ENCODE results near the gene KCNJ9. TPM values are rescaled to one million over a fixed set of nuclear protein-coding genes. Genes with fewer than 3 reads are reported as not detected.

The KCNJ9 gene
- total and polyA plus RNA-seq, 8 donors: 0.04 to 0.10 (median 0.08) TPM; not detected in 5

DNA sequence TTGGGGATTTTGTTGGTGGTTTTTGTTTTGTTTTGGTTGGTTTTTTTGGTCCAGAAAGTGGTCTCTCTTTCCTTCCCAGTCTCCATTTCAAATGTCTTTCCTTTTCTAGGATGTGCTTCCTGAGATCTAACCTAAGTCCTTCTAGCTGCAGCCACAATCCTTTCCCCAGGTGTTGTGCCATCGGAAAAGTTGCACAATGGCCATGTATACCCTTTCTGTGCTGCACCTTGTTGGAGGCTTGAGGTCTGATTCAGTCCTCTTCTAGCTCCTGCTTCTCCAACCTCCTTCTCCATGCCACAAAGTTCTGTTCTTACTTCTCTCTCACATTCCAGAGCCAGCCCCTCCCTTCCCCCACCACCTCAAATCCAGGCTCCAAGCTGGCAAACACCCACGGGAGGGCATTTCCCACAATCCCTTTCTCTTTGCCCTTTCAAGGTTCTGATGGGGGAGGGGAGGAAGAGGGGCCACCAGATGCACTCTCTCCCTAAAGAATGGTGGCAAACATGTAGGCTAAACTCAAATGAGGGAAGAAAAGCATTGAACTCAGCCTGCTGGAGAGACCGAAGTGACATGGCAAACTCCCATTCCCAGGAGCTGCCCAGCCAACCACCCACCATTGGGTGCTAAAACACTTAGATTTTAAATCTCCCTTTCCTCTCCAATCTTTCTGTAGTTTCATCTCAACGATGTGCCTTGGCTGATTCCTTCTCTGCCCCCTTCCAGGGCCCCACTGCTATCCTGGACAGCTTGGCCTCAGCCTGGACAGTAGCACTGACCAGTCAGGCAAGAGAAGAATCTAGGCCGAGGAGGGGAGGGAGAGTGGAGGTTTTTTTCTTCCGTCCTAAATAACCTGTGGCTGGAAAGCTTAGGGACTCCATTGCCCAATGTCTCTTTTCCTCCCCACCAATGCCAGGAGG lies 14.3 kb upstream of the KCNJ9 start:
- TF ChIP-seq, protein P1, sequence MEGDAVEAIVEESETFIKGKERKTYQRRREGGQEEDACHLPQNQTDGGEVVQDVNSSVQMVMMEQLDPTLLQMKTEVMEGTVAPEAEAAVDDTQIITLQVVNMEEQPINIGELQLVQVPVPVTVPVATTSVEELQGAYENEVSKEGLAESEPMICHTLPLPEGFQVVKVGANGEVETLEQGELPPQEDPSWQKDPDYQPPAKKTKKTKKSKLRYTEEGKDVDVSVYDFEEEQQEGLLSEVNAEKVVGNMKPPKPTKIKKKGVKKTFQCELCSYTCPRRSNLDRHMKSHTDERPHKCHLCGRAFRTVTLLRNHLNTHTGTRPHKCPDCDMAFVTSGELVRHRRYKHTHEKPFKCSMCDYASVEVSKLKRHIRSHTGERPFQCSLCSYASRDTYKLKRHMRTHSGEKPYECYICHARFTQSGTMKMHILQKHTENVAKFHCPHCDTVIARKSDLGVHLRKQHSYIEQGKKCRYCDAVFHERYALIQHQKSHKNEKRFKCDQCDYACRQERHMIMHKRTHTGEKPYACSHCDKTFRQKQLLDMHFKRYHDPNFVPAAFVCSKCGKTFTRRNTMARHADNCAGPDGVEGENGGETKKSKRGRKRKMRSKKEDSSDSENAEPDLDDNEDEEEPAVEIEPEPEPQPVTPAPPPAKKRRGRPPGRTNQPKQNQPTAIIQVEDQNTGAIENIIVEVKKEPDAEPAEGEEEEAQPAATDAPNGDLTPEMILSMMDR (IDR thresholded peaks at IDR 0.05): no peak
- DNase-seq: no peak
- peaks cover 4 to 16% of the 10 kb centered on the region in 2 donors for H3K4me1 ChIP-seq
- peaks cover 6 to 52% of the 10 kb centered on the region in 2 donors for H3K27me3 ChIP-seq
- no peak for ATAC-seq
- no peak overlapping the region for H3K27ac ChIP-seq
- intact Hi-C loops (cut with DNase I): no loop called here
- H3K9me3 ChIP-seq: no peaks in the 10 kb centered on the region
- H3K4me3 ChIP-seq: no peak overlapping the region
- H3K36me3 ChIP-seq: no peaks in the 10 kb centered on the region

DNA sequence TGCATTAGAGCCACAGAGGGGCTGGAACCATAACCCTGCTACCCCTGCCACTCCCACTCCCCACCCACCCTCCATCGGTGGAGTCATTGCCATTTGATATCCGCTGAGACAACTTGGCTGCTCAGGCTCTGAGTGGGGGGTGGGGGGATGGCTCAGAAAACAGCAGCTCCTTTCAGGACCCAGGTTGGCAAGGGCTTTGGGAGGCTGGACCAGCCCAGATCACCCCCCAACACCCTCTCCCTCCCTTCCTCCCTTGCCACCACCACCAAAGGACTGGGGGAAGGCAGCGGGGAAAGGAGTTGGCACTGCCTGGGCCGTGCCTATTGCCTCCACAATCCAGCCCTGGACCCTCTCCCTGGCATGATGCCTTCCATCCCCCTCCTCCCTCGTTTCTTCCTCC lies 13.1 kb upstream of the KCNJ9 start:
- peaks cover 6 to 41% of the 10 kb centered on the region in 2 donors for H3K27me3 ChIP-seq
- DNase-seq (no peak), ATAC-seq (no peak)
- H3K9me3 ChIP-seq: no peaks in the 10 kb centered on the region
- no peaks in the 10 kb centered on the region for H3K36me3 ChIP-seq
- H3K27ac ChIP-seq: no peak overlapping the region
- H3K4me3 ChIP-seq: no peak overlapping the region
- peaks cover 4 to 16% of the 10 kb centered on the region in 2 donors for H3K4me1 ChIP-seq
- intact Hi-C loops (cut with DNase I): no loop called here
- TF ChIP-seq, protein P1 (IDR thresholded peaks at IDR 0.05): no peak

DNA sequence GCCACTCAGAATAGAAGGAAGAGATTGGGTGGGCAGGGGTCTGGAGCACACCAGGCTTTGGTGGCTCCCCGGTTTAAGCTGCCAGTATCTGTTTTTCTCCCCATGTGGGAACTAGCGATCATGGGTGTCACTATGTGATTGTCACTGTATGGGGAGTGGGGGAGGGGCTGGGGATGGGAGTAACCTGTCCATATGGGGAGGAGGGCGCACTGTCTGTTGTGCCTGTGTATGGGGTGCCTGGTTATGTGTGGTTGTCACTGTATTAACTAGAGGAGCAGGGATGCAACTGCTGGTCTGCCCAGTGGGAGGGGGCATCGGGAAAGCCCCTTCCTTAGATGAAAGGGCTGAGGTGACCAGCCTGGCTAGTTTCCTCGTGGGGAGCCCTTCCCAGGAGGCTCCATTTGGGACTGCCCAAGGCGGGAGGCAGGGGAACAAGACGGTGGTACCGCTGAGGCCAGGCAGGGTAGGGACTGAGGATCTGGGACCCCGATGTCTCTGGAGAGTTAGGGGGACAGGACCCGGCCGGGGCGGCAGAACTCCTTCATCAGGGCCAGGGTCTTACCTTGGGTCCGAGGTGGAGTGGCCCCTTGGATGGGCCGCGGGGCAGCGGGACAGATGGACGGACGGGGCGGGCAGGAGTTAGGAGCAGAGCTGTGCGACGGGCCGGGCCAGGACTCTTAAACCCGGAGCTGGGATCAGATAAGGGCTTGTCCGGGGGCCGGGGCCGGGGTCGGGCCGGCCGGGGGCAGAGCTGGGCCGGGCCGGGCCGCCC lies 11.7 kb upstream of the KCNJ9 start, which contains the start of gene KCNJ10:
KCNJ10 (minus strand) TSS at position 701 of the 772 bp plus-strand sequence. CDS start 27,628 bp downstream, outside the sequence.
- TF ChIP-seq, protein P1 (IDR thresholded peaks at IDR 0.05): no peak
- intact Hi-C loops (cut with DNase I): no loop called here
- no peaks in the 10 kb centered on the region for H3K9me3 ChIP-seq
- peaks cover 4 to 16% of the 10 kb centered on the region in 2 donors for H3K4me1 ChIP-seq
- H3K36me3 ChIP-seq: no peaks in the 10 kb centered on the region
- peak within 1 kb of the TSS; percentile 41 to 48 for H3K4me3 ChIP-seq
- peaks cover 6 to 38% of the 10 kb centered on the region in 2 donors for H3K27me3 ChIP-seq
- ATAC-seq (no peak), DNase-seq (peak in 1 of 4 donors; percentile 80)
- no peak within 1 kb of the TSS for H3K27ac ChIP-seq

DNA sequence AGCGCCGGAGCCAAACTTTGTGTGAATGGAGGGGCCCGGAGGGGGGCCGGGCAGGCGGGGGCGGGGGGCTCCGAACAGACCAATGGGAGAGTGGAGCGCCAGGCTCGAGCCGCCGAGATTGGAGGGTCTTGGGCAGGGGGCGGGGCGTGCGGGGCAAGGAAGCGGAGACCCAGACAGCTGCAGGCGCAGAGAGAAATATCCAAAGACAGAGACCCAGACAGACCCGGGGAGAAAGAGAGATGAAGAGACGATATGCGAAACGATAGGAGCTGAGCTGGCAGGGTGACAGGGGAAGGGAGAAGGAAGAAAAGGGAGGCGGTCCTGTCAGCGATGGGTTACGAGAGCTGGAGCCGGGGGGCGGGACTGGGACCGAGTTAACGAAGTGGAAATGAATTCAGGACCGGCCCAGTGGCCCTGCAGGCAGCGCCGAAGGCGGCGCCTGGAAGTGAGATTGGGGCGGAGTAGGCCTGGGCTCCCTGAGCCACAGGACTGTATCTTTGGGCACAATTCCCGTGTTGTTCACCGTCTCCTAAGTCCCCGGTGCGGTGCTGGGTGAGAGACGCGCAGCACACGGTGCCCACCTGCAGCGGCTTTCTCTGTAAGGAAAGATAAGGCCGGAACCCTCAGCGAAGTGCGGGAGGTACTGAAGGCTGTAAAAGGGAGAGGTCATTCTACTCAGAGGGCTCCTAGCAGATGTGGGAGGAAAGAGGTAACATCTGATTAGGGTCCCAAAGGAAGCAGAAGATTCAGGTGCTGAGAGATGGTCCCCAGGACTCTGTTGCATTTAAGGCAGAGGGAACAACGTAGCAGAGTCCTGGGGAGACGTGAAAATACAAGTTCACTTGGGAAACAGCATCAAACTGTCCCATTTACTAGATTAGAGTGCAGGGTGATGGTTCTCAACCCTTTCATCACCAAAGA lies 10.8 kb upstream of the KCNJ9 start:
- no peaks in the 10 kb centered on the region for H3K36me3 ChIP-seq
- DNase-seq (peak; percentile 69 to 91 (median 72)), ATAC-seq (peak; percentile 93)
- no peak overlapping the region for H3K27ac ChIP-seq
- intact Hi-C loops (cut with DNase I): no loop called here
- H3K4me3 ChIP-seq: peak overlapping the region; percentile 41 to 48
- H3K4me1 ChIP-seq: peaks cover 4 to 18% of the 10 kb centered on the region in 2 donors
- no peaks in the 10 kb centered on the region for H3K9me3 ChIP-seq
- peaks cover 6 to 38% of the 10 kb centered on the region in 2 donors for H3K27me3 ChIP-seq
- TF ChIP-seq, protein P1 (IDR thresholded peaks at IDR 0.05): no peak

Measured in left lung (tissue), 10 donors.